Astrocyte (in vitro differentiated cells and primary cell): ENCODE data around the gene DGKB.

Experiments
- EZH2 ChIP-seq: IDR thresholded peaks from 2 replicates; pipeline ENCODE4 v1.6.1; 2012; ENCODE audit warnings: mild to moderate bottlenecking, low read length, inconsistent platforms; ENCODE audit not compliant: insufficient read depth
- TF ChIP-seq, protein P1 (sequence below): IDR thresholded peaks from 2 replicates; pipeline ENCODE4 v1.5.1; 2011; ENCODE audit warnings: low read depth, mild to moderate bottlenecking, inconsistent platforms, low read length, moderate library complexity; ENCODE audit not compliant: insufficient read depth

DNA sequence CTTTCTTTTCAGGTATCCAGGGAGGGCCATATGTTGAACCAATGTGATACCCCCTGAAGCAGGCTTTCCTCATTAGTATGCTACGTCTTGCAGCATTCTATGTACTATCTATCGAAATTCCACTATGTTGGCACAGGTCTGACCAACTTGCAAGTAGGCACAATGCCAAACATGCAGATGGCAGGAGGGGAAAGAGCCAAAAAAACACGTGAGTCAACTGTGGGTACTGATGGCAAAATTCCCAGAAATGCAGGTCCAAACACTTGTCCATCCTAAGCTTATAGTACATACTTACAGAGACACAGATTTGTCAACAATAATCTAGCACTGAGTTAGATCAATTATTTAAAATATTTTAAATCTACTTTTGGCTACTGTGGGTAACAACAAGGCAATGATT, 394.9 kb downstream of the DGKB start:
- TF ChIP-seq, protein P1, sequence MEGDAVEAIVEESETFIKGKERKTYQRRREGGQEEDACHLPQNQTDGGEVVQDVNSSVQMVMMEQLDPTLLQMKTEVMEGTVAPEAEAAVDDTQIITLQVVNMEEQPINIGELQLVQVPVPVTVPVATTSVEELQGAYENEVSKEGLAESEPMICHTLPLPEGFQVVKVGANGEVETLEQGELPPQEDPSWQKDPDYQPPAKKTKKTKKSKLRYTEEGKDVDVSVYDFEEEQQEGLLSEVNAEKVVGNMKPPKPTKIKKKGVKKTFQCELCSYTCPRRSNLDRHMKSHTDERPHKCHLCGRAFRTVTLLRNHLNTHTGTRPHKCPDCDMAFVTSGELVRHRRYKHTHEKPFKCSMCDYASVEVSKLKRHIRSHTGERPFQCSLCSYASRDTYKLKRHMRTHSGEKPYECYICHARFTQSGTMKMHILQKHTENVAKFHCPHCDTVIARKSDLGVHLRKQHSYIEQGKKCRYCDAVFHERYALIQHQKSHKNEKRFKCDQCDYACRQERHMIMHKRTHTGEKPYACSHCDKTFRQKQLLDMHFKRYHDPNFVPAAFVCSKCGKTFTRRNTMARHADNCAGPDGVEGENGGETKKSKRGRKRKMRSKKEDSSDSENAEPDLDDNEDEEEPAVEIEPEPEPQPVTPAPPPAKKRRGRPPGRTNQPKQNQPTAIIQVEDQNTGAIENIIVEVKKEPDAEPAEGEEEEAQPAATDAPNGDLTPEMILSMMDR: no peak
- no peak for TF ChIP-seq EZH2
